Epithelial cell of proximal tubule (primary cell): Measurements from ENCODE around the gene ZSWIM3. TPM values are rescaled to one million over a fixed set of nuclear protein-coding genes. Genes with fewer than 3 reads are reported as not detected.

Experiments
- DNase-seq: peaks from one replicate; pipeline ENCODE4 v3.0.0-alpha.2; 2011; ENCODE audit warnings: low read depth
- H3K4me3 ChIP-seq: 2 replicates; pipeline ENCODE4 v1.5.1; 2011; ENCODE audit warnings: low read depth, mild to moderate bottlenecking, low read length
- total RNA-seq: library from RNA; depleted of rRNA; stranded (reverse); fragments of >200 nt; gene quantifications from 2 replicates; pipeline ENCODE4 v1.2.3, GENCODE V29; 2015
- TF ChIP-seq, protein P1 (sequence below): conservative IDR thresholded peaks from 2 replicates; pipeline ENCODE4 v1.5.1; 2012; ENCODE audit warnings: low read depth, mild to moderate bottlenecking, low read length

Gene ZSWIM3
- total RNA-seq, 1 donor from 2014 or later: 1.2 TPM

GRCh38 chr20:45919542-45920399, 62.4 kb downstream of the ZSWIM3 start:
- TF ChIP-seq, protein P1, sequence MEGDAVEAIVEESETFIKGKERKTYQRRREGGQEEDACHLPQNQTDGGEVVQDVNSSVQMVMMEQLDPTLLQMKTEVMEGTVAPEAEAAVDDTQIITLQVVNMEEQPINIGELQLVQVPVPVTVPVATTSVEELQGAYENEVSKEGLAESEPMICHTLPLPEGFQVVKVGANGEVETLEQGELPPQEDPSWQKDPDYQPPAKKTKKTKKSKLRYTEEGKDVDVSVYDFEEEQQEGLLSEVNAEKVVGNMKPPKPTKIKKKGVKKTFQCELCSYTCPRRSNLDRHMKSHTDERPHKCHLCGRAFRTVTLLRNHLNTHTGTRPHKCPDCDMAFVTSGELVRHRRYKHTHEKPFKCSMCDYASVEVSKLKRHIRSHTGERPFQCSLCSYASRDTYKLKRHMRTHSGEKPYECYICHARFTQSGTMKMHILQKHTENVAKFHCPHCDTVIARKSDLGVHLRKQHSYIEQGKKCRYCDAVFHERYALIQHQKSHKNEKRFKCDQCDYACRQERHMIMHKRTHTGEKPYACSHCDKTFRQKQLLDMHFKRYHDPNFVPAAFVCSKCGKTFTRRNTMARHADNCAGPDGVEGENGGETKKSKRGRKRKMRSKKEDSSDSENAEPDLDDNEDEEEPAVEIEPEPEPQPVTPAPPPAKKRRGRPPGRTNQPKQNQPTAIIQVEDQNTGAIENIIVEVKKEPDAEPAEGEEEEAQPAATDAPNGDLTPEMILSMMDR: no peak
- DNase-seq: no peak

GRCh38 chr20:45920462-45921336, 63.3 kb downstream of the ZSWIM3 start:
- H3K4me3 ChIP-seq: no peak overlapping the region
- TF ChIP-seq, protein P1: no peak
- DNase-seq: no peak

More at GRCh38 chr20:45919542-45920399, 62.4 kb downstream of the ZSWIM3 start:
- no peak overlapping the region for H3K4me3 ChIP-seq

DNA sequence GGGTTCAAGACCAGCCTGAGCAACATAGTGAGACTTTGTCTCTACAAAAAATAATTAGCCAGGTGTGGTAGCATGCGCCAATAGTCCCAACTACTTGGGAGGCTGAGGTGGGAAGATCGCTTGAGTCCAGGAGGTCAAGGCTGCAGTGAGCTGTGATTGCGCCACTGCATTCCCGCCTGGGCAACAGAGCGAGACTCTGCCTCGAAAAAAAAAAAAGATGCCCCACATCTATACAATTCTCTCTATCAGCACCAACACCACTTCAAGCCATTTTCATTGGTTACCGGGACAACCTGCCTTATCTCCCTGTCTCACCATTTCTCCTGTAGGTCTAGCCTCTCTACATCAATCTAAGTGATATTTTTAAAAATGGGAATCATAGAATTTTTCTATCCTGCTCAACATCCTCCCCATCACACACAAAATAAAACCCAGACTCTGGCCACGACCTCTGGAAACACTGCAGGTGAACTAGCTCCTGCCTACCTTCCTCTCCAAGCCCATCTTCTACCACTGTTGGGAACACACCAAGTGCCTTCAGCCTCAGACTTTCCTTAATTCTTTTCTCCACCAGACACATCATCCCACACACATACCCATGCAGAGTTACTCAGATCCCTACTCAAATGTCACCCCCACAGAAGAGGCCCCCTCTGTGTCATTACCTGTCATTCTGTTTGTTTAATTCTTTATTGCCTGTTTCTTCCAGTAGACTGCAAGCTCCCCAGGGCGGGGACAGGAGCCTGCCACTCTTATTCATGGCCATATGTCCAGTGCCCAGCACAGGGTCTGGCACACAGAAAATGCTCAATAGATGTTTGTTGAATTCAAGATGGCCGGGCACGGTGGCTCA, 64.1 kb downstream of the ZSWIM3 start:
- no peak for DNase-seq

GRCh38 chr20:45924391-45925261, 67.2 kb downstream of the ZSWIM3 start:
- DNase-seq: no peak
- TF ChIP-seq, protein P1: no peak
- H3K4me3 ChIP-seq: no peak overlapping the region

More for the DNA sequence above, 64.1 kb downstream of the ZSWIM3 start:
- no peak overlapping the region for H3K4me3 ChIP-seq
- TF ChIP-seq, protein P1: no peak

- H3K4me3 ChIP-seq: no peak overlapping the region
- DNase-seq: no peak
- TF ChIP-seq, protein P1: no peak
Observed at GRCh38 chr20:45925821-45926506, 68.5 kb downstream of the ZSWIM3 start.
